Measurements from ENCODE around the gene PFN2.
"Not testable (repeated sequence)": the region's sequence is repeated elsewhere in the genome, so short reads cannot be mapped to it uniquely, and the experiment has no call there.

The PFN2 gene

DNA sequence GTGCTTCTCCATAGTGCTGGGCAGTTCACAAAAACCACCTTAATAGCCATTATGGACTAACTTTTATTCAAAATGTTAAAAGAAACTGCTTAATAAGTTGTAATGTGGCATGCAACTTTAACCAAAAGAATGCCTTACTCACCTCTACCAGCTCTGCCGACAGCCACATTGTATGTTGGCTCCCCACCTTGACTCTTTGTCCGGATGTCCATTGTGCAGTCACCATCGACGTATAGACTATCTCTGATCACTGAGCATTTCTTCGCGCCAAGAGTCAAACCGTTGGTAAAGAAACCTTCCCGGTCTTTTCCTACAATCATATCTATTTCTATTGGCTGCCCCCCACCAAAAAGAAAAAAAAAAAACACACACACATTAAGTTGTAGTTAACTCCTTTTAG is 2.5 kb downstream of the PFN2 start:
- peak; percentile 68 for DNase-seq (ENCODE audit: low read depth, low spot score)

DNA sequence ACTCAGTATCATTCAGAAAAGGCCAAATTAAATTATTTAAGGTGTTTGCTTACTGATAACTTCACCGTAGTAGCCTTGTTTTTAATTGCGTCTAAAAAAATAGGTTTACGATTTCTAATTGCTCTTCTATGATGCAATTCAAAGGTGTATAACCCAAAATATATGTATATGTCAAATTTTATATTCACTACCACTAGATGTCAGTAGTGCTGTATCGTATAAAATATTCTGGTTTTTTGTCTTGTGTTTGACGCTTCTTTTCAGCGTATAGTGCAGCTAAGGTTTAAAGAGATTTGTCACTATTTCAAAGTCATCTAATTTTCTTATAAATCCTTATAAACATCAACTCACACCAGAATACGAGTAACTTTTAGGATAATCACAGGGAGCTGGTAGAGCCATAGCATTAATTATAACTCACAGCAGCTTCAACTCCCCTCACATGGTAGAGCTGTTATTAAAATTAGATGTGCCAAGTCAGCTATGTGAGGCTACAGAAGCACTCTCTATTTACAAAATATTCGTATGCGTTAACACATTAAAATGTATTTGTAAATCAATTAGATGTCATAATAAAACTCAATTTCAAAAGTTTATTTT is 3.5 kb downstream of the PFN2 start:
- peak; percentile 70 for DNase-seq (ENCODE audit: low read depth, low spot score)

DNA sequence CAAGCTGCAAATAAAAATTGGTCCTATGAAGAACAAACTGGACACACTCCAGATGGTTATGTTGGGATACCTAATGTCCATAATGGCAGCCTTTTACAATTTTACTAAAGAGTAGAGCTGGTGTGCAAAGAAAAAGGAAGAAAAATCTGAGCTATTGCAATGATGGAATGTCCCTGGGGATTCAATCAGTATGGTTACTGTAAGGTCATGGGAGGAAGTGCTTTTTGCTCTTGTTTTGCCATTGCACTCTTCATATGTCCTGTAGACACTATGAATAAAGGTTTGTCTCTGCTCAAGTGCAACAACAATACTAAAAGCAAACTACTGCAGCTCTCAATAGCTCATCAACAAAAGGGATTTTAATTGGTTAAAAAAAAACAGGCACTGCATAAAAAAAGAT is 5.4 kb downstream of the PFN2 start:
- no peak for DNase-seq (ENCODE audit: low read depth, low spot score)

DNA sequence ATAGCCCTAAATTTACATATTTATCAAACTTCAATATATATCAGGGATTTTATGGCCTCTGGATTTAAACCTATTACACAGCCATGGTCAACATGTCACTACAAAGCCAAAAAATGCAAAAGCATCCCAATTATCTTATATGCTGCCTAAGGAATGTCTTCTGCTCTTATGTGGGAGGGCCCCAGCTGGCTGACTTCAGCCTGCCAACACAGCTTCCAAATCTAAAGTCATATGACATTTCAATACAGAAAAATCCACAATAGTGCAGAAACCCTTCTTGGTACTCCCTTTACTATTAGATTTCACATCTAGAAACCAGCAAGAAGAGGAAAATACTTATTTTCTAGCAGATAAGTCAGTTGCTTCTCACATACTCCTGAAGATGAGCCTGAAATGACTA is 6.4 kb downstream of the PFN2 start:
- DNase-seq (ENCODE audit: low read depth, low spot score), result peak; percentile 37

DNA sequence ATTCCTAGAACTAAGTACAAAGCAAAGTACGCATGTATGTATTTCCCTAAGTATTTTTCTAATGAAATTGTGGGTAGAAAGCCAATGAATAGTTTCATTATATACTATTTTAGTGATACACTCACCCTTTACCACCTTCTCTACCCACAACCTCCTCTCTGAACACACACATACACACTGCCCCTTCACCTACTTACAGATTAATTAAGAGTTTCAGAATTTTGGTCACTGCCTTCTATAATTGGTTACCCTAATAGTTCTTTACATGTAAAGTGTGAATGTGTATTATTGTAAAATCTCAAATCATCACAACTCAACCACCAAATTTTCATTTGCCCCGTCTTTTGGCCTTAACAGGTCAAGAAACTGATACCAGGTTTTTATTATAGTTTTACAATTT is 7.2 kb downstream of the PFN2 start:
- DNase-seq (ENCODE audit: low read depth, low spot score), result no peak

DNA sequence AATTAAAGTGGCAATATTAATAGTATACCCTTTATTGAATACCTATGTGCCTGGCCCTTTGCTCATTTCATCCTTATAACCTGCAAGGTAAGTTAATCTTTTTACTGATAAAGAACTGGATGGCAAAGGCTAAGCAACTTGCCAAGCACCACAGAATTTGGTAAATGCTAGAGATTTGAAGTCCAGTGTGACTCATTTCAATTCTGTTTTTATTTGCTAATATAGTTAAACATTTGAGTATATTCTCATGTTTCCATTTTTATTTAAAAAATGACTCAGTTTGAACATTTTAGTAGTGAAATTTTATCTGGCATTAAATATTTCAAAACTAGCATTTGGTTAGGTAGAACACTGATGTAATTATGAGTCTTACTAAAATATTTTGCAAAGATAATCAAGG is 11.3 kb downstream of the PFN2 start:
- DNase-seq (ENCODE audit: low read depth, low spot score), result no peak

DNA sequence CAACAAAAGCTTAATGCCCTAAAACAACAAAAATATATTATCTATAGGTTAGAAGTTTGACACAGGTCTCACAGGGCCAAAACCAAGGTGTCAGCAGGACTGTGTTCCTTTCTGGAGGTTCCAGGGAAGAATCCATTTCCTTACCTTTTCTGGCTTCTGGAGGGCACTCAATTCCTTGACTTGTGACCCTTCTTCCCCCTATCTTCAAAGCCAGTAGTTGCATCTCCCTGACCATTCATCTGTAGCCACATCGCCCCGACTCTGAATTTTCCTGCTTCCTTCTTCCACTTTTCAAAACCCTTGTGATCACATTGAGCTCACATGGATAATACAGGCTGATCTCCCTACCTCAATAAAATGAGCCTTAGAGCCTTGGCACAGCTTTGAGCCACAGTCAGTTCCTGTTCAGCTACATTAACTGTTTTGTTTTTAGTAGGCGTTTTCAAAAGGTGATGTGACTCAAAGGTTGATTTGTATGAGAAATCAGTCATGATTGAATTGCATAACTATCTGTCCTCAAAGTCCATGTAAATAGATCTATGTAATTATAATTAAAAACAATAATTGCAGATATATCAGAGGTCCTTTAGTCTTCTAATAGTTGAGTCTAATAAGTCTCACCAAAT is 12.4 kb downstream of the PFN2 start:
- DNase-seq (ENCODE audit: low read depth, low spot score), result no peak

DNA sequence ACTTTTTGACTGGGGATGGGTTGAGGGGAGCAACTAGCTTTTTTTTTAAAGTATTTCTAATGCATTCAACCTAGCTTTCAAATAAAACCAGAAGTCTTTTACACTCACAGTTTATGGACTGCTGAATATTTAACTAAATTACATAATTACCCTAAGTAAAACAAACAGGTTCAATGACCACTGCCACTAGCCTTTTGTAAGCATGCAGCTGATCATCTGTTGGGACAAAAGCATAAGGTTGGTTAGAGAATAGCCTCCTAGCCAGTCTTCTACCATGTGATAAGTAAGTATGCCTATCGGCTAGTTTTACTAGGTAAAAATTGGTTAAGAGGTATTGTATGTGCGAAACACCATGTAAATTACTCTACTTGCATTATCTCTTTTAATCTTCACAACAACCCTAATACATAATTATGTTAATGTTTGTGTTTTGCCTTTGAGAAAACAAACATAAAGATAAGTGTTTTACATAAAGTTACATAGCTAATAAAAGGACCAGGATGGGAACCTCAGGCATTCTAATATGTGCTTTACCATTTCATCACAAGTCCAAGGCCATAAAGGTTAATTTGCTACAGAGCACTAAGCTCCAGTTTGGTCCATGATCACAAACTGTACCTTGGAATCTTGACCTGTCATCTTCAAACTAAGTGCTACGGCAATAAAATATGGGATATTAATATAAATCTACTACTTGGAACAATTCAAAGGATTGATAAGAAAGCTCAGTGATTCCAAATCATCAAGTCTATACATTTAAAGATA is 13.2 kb downstream of the PFN2 start:
- DNase-seq (ENCODE audit: low read depth, low spot score), result no peak

DNA sequence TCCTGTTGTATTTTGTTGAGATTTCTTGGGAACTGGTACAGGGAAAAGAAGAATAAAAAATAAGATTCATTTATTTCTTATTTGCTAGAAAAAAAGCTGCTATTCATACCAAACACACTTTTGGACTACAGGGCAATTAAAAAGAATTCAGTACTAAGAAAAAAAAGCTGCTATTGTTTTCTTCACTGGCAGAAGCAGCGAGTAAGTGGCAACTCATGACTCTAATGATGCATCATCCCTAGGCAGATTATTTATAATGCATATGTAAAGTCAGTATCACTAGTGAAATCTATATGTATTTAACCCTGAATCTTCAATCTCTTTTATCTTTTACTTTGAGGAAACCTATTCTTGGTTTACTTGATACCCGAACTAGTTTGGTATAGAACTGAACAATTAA is 15.2 kb downstream of the PFN2 start:
- no peak for DNase-seq (ENCODE audit: low read depth, low spot score)

DNA sequence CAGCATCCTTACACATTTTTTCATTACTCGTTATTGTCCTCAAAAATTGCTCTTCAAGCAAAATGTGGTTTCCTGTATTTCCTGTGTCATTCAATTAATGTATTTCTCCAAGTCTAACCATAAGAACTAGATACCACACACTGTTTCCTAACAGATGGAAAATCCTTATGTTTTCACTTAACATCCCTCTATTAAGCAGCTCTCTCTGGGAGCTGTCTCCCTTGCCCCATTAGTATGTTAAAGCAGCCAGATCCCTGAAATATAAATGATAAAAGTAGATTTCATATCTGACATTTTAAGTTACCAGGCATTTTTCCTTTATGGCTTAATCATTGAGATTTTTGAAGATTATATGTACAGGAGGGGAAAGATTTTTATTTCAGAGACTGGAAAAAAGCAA is 15.9 kb downstream of the PFN2 start:
- DNase-seq (ENCODE audit: low read depth, low spot score), result no peak

DNA sequence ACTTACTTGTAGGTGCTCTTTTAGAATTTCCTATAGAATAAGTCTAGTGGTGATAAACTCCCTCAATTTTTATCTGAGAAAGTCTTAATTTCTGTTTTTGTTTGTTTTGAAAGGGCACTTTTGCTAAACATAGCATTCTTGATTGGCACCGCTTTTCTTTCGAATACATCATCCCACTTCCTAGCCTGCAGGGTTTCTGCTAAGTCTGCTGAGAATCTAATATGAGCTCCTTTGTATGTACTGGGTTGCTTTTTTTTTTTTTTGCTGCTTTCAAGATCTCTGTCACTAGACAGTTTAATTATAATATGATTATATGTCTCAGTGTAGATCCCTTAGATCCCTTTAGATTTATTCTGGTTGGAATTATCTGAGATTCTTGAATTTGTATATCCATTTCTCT is 21.5 kb downstream of the PFN2 start:
- no peak for DNase-seq (ENCODE audit: low read depth, low spot score)

DNA sequence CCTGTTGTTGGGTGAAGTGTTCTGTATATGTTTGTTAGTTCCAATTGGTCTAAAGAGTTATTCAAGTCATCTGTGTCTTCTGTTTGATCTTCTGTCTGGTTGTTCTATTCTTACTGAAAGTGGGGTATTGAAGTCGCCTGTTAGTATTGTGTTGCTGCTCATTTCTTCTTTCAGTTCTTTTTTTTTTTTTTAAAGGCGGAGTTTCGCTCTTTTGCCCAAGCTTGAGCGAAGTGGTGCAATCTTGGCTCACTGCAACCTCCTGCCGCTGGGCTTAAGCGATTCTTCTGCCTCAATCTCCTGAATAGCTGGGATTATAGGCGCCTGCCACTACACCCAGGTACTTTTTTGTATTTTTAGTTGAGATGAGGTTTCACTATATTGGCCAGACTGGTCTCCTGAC is 23.5 kb downstream of the PFN2 start:
- no peak for DNase-seq (ENCODE audit: low read depth, low spot score)

DNA sequence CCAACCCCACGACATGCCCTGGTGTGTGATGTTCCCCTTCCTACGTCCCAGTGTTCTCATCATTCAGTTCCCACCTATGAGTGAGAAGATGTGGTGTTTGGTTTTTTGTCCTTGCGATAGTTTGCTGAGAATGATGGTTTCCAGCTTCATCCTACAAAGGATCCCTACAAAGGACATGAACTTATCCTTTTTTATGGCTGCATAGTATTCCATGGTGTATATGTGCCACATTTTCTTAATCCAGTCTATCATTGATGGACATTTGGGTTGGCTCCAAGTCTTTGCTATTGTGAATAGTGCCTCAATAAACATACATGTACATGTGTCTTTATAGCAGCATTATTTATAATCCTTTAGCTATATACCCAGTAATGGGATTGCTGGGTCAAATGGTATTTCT is 26.7 kb downstream of the PFN2 start:
- DNase-seq (ENCODE audit: low read depth, low spot score), result not testable (repeated sequence)

DNA sequence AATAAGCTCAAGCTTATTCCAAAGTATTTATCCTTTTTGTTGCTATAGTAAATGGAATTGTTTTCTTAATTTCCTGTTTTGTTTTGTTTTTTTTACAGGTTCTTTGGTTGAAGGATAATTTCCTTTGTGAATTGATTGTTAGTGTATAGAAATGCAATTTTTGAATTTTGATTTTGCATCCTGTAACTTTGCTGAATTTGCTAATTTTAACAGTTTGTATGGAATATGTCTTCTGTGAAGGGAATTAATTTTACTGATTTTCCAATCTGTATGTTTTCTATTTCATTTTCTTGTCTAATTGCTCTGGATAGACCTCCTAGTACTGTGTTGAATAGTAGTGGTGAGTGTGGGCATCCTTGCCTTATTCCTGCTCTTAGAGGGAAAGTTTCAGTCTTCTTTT is 28.3 kb downstream of the PFN2 start:
- no peak for DNase-seq (ENCODE audit: low read depth, low spot score)

DNA sequence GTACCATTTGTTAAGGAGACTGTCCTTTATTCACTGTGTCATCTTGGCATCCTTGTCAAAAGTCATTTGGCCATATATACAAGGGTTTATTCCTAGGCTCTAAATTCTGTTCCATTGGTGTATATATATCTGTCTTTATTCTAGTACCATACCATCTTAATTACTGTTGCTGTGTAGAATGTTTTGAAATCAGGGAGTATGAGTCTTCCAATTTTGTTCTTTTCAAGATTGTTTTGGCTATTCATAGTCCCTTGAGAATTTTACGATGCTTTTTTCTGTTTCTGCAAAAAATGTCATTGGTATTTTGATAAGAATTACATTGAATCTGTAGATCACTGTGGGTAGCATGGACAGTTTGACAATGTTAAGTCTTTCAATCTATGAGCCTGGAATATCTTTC is 28.7 kb downstream of the PFN2 start:
- DNase-seq (ENCODE audit: low read depth, low spot score), result no peak

DNA sequence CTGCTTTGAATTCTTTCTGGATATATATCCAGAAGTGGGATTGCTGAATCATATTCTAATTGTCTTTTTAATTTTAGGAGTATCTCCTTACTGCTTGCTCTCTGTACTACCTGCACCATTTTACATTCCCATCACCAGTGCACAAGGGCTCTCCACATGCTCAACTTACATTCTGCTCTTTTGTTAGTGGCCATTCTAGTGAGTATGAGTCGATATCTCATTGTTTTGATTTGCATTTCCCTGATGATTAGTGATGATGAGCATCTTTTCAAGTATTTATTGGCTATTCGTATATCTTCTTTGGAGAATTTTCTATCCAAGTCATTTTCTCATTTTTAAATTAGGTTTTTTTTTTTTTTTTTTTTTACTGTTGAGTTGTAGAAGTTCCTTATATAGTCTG is 29.5 kb downstream of the PFN2 start:
- DNase-seq (ENCODE audit: low read depth, low spot score), result no peak

DNA sequence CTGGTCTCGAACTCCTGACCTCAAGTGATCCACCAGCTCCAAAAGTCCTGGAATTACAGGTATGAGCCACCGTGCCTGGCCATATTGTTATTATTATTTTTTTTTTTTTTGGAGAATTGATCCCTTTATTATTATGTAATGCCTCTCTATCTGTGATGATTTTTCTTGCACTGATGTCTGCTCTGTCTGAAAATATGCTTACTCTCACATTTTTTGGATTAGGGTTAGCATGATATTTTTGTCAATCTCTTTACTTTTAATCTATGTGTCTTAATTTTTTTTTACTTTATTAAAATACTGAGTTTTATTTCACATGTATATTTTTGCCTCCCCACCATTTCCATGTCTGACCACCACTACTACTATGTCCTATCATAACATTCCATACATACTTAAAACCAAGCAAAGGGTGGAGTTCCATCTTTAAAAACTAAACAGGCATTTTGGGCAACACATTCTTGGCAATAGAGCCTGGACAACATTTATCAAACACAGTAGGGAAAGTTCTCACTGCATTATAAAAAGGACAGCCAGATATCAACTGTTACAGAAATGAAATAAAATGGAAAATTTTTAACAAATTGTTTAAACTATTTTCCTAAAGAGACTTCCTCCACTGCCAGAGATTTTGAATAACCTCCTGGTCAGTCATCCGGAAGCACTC is 32.2 kb downstream of the PFN2 start:
- peak; percentile 34 for DNase-seq (ENCODE audit: low read depth, low spot score)

DNA sequence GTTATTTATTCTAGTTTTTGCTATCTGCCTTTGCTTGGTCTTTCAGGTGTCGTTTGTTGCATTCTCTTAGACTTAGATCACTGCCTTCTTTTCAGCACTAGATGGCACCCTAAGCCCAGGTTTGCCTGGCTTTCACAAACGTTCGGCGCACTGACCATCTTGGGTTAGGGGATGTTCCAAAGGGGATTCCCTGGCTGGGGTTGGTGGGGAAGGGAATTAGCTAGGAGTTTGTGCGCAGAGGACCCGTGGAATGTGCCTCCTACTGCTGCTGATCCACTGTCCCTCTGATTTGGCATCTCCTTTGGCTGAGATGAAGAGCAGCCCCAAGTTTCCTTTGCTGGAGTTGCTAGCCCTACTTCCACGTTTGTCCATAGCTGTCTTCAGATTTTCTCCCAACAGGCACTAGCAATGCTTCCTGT is 33.9 kb downstream of the PFN2 start:
- peak; percentile 78 for DNase-seq (ENCODE audit: low read depth, low spot score)

DNA sequence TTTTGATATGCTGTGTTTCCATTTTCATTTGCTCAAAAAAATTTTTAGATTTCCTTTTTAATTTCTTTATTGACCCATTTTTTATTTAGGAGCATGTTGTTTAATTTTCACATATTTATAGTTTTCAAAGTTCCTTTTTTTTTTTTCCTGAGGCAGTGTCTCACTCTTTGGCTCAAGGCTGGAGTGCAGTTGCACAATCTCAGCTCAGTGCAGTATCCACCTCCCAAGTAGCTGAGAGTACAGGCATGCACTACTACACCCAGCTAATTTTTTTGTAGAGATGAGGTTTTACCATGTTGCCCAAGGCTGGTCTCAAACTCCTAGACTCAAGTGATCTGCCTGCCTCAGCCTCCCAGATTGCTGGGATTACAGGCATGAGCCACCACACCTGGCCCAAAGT is 36.2 kb downstream of the PFN2 start:
- peak; percentile 34 for DNase-seq (ENCODE audit: low read depth, low spot score)

DNA sequence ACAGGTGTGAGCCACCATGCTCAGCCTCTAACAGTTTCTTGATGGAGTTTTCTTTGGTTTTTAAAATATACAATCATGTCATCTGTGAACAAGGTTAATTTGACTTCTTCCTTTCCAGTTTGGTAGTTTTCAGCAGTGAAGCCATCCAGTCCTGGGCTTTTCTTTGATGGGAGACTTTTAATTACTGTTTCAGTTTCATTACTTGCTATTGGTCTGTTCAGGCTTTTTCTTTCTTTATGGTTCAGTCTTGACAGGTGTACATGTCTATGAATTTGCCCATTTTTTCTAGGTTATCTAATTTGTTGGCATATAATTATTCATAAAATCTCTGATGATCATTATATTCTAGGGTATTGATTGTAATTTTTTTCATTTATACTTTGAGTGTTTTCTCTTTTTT is 36.8 kb downstream of the PFN2 start:
- no peak for DNase-seq (ENCODE audit: low read depth, low spot score)

DNA sequence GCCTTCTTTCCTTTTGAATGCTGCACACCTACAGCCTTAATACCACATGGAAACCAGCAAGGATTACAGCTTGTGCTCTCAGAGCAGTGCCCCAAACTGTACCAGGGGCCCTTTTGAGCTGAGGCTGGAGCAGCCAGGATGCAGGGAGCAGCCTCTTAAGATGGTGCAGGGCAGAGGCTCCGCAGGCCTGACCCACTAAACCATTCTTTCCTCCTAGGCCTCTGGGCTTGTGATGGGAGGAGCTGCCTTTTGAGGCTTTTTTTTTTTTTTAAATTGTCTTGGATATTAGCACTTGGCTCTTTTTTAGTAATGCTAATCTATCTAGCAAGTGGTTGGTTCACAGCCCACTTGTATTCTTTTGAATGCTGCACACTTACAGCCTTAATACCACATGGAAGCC is 37.7 kb downstream of the PFN2 start:
- DNase-seq (ENCODE audit: low read depth, low spot score), result no peak

DNA sequence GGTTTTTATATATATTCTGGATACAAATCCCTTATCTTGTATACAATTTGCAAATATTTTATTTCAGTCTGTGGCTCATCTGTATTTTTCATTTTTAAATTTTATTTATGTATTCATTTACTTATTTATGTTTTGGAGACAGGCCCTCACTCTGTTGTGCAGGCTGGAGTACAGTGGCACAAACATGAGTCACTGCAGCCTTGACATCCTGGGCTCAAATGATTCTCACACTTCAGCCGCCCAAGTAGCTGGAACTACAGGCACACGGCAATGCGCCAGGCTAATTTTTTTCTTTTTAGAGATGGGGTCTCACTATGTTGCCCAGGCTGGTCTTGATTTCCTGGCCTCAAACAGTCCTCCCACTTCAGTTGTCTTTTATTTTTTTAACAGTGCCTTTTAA is 50.6 kb downstream of the PFN2 start:
- no peak for DNase-seq (ENCODE audit: low read depth, low spot score)

DNA sequence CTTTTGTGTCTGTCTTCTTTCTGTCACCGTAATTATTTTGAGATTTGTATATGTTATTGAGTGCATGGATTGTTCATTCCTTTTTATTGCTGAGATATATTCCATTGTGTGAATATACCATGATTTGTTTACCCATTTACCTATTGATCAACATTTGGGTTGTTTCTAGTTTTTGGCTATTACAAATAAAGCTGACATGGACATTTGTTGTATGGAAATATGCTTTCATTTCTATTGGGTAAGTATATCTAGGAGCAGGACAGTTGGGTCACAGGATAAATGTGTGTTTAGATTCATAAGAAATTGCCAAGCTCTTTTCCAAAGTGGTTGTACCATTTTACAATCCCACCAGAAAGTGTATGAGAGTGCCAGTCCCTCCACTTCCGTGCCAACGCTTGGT is 51.2 kb downstream of the PFN2 start:
- DNase-seq (ENCODE audit: low read depth, low spot score), result no peak
